Body of pancreas (tissue), 4 donors: ENCODE results near the gene ATP9B. TPM values are rescaled to one million over a fixed set of nuclear protein-coding genes. Genes with fewer than 3 reads are reported as not detected.

Experiments used
- ATAC-seq: fragments of 150-250 bp; one replicate; pipeline ENCODE4 v1.9.1; 2016
- DNase-seq, 4 donors: peaks; one replicate each; pipeline ENCODE4 v3.0.0-alpha.2; 2019
- H3K27ac ChIP-seq, 4 donors: fragments of 200-600 bp; sonication (generic); 1 replicate in 3 of 4; 2 replicates in 1 of 4; pipeline versions ENCODE4 v1.5.1 to v1.6.1; 2016 to 2019; ENCODE audit warnings: mild to moderate bottlenecking in 1 of 4, mixed read lengths in 1 of 4, moderate library complexity in 1 of 4
- H3K27me3 ChIP-seq, 2 donors: fragments of 200-600 bp; sonication (generic); one replicate each; pipeline ENCODE4 v1.6.0; 2016; ENCODE audit warnings: mild to moderate bottlenecking in 1 of 2
- H3K36me3 ChIP-seq, 2 donors: fragments of 200-600 bp; sonication (generic); replicated peaks in 1 of 2; 2 replicates each; pipeline ENCODE4 v1.5.1; 2016; ENCODE audit warnings: low read depth in 2 of 2; ENCODE audit not compliant: insufficient read depth in 1 of 2
- H3K4me1 ChIP-seq: fragments of 200-600 bp; sonication (generic); one replicate; pipeline ENCODE4 v1.6.0; 2016
- H3K4me3 ChIP-seq, 2 donors: fragments of 200-600 bp; sonication (generic); 1 replicate in 1 of 2; 2 replicates in 1 of 2; pipeline ENCODE4 v1.5.1; 2016 to 2019
- H3K9me3 ChIP-seq, 3 donors: fragments of 200-600 bp; sonication (generic); 1 replicate in 2 of 3; 2 replicates in 1 of 3; pipeline ENCODE4 v1.5.1; 2016
- CTCF ChIP-seq, 7 experiments: fragments of 450-650 bp in 4 of 7; fragments of 200-600 bp in 3 of 7; sonication (generic) in 3 of 7; IDR thresholded peaks; one replicate each; pipeline ENCODE4 v1.5.1; 2016 to 2019; ENCODE audit warnings: antibody characterized with exemption in 7 of 7
- POLR2A ChIP-seq, 3 donors: fragments of 450-650 bp; IDR thresholded peaks; one replicate each; pipeline ENCODE4 v1.6.1; 2016; ENCODE audit warnings: antibody characterized with exemption in 3 of 3, mild to moderate bottlenecking in 2 of 3
- WGBS, 2 donors: methylation state at CpG; one replicate each; pipeline ENCODE4 v1.1.5; 2017; 5-methylcytosine and 5-hydroxymethylcytosine counted together
- intact Hi-C: fragments of 100-400 bp; cut with DNase I; formaldehyde crosslinking; loops from one replicate; pipeline ENCODE4 v1.15.1; 2023
- total RNA-seq, 2 donors: library from RNA; depleted of rRNA; stranded (reverse); fragments of >200 nt; gene quantifications; one replicate each; pipeline ENCODE4 v1.1.0, GENCODE V29; 2016

The ATP9B gene
- total RNA-seq, 2 donors from 2014 or later = 19.7 to 21.1 TPM

- no peaks in the 10 kb centered on the region for H3K4me1 ChIP-seq
- no peak overlapping the region for H3K4me3 ChIP-seq
- intact Hi-C loops = no loop called here
- WGBS, 2 donors = 94 to 95% methylated on average over 8 of the region's 8 CpGs
- peaks cover 0 to 4% of the 10 kb centered on the region in 2 donors for H3K36me3 ChIP-seq
- TF ChIP-seq CTCF (IDR thresholded peaks at IDR 0.05) = no peak
- TF ChIP-seq POLR2A (IDR thresholded peaks at IDR 0.05) = no peak
- DNase-seq (no peak), ATAC-seq (no peak)
- H3K27ac ChIP-seq = no peak overlapping the region
- H3K27me3 ChIP-seq = no peaks in the 10 kb centered on the region
- H3K9me3 ChIP-seq = no peaks in the 10 kb centered on the region
Measured at GRCh38 chr18:79203017-79203605, 133.9 kb downstream of the ATP9B start.

GRCh38 chr18:79204889-79205807 is 136.0 kb downstream of the ATP9B start:
- intact Hi-C loops = no loop called here
- Histone ChIP-seq H3K27ac (no peak overlapping the region), H3K9me3 (no peaks in the 10 kb centered on the region), H3K36me3 (peaks cover 0 to 4% of the 10 kb centered on the region in 2 donors), H3K27me3 (no peaks in the 10 kb centered on the region), H3K4me3 (no peak overlapping the region), H3K4me1 (no peaks in the 10 kb centered on the region)
- TF ChIP-seq CTCF (IDR thresholded peaks at IDR 0.05) (no peak), POLR2A (IDR thresholded peaks at IDR 0.05) (no peak)
- no peak for ATAC-seq
- WGBS, 2 donors = 79% methylated on average over 13 of the region's 13 CpGs
- no peak for DNase-seq

- no peak for DNase-seq
- H3K36me3 ChIP-seq = peaks cover 0 to 4% of the 10 kb centered on the region in 2 donors
- no peak overlapping the region for H3K4me3 ChIP-seq
- no peaks in the 10 kb centered on the region for H3K4me1 ChIP-seq
- no peak for TF ChIP-seq CTCF (IDR thresholded peaks at IDR 0.05)
- no peak for TF ChIP-seq POLR2A (IDR thresholded peaks at IDR 0.05)
- intact Hi-C loops = no loop called here
- WGBS, 2 donors = 86 to 95% methylated on average over 4 of the region's 4 CpGs
- no peak overlapping the region for H3K27ac ChIP-seq
- ATAC-seq = no peak
- no peaks in the 10 kb centered on the region for H3K9me3 ChIP-seq
- H3K27me3 ChIP-seq = no peaks in the 10 kb centered on the region
Measured at GRCh38 chr18:79206444-79206843, 137.2 kb downstream of the ATP9B start.

GRCh38 chr18:79208906-79209305 is 139.7 kb downstream of the ATP9B start:
- DNase-seq = peak; percentile 60 to 81 (median 76)
- ATAC-seq = peak; percentile 81
- WGBS, 2 donors = 27 to 48% methylated on average over 2 to 5 of the region's 5 CpGs
- Histone ChIP-seq H3K4me1 (no peaks in the 10 kb centered on the region), H3K9me3 (no peaks in the 10 kb centered on the region), H3K4me3 (no peak overlapping the region), H3K27ac (no peak overlapping the region), H3K36me3 (peaks cover 0 to 4% of the 10 kb centered on the region in 2 donors), H3K27me3 (no peaks in the 10 kb centered on the region)
- intact Hi-C loops = no loop called here
- TF ChIP-seq CTCF (IDR thresholded peaks at IDR 0.05) (peak in 3 of 7 experiments; percentile 32 to 55 (median 38)), POLR2A (IDR thresholded peaks at IDR 0.05) (no peak)
